IMR-90 (cell line): ENCODE data around the gene TTC27. TPM values are rescaled to one million over a fixed set of nuclear protein-coding genes. Genes with fewer than 3 reads are reported as not detected.

Experiments used
- ATAC-seq: fragments of 200-7000 bp; cut with Tn5 transposase; 2 replicates; pipeline ENCODE4 v1.9.1; 2020; ENCODE audit warnings: low read depth, mild to moderate bottlenecking, moderate library complexity
- BruUV-seq: library from RNA; stranded (reverse); fragments of 400-500 nt; replicated peaks from 2 replicates; lab custom pipeline; 2021; lab: Mats Ljungman, UMichigan
- CTCF ChIA-PET: fragments of 300-600 bp; formaldehyde crosslinking; extraction: SDS; loops from one replicate; lab custom pipeline; 2021; ENCODE audit warnings: antibody characterized with exemption; lab: Yijun Ruan, JAX
- POLR2A ChIA-PET: fragments of 300-600 bp; sonication (Branson Sonifier 250); formaldehyde crosslinking; loops from one replicate; lab custom pipeline; 2022; ENCODE audit warnings: antibody characterized with exemption; ENCODE audit not compliant: unreplicated experiment; lab: Charles Lee
- DNase-seq: peaks from one replicate; pipeline ENCODE4 v3.0.0; 2013
- H2AFZ ChIP-seq: replicated peaks from 2 replicates; pipeline ENCODE3; 2013; ENCODE audit warnings: low read length, mild to moderate bottlenecking; ENCODE audit not compliant: poor library complexity
- H2AK5ac ChIP-seq: 2 replicates; pipeline ENCODE4 v1.6.1; 2013; ENCODE audit warnings: low read depth, low read length, inconsistent platforms
- H2AK9ac ChIP-seq: replicated peaks from 2 replicates; pipeline ENCODE3; 2013; ENCODE audit warnings: mild to moderate bottlenecking, low read depth, low read length, moderate library complexity; ENCODE audit not compliant: poor library complexity
- H2BK120ac ChIP-seq: 2 replicates; pipeline ENCODE4 v1.6.1; 2013; ENCODE audit warnings: low read depth, low read length, inconsistent platforms
- H2BK15ac ChIP-seq: 3 replicates; pipeline ENCODE4 v1.6.1; 2013; ENCODE audit warnings: low read depth, low read length, inconsistent platforms
- H2BK20ac ChIP-seq: 2 replicates; pipeline ENCODE4 v1.6.1; 2013; ENCODE audit warnings: low read depth, mild to moderate bottlenecking, inconsistent platforms, low read length, moderate library complexity
- H2BK5ac ChIP-seq: 2 replicates; pipeline ENCODE4 v1.6.1; 2013; ENCODE audit warnings: mild to moderate bottlenecking, low read depth, low read length, inconsistent platforms; ENCODE audit not compliant: poor library complexity, severe bottlenecking
- H3K14ac ChIP-seq: replicated peaks from 2 replicates; pipeline ENCODE4 v1.6.1; 2013; ENCODE audit warnings: low read depth, low read length, inconsistent platforms
- H3K18ac ChIP-seq: 2 replicates; pipeline ENCODE4 v1.6.1; 2013; ENCODE audit warnings: low read depth, low read length, control low read depth
- H3K23ac ChIP-seq: 2 replicates; pipeline ENCODE4 v1.6.1; 2013; ENCODE audit warnings: low read depth, low read length, inconsistent platforms
- H3K27ac ChIP-seq: 2 replicates; pipeline ENCODE4 v1.5.1; 2013; ENCODE audit warnings: mild to moderate bottlenecking, control low read depth, low read length; ENCODE audit not compliant: insufficient read depth
- H3K27me3 ChIP-seq: 2 replicates; pipeline ENCODE4 v1.6.1; 2013; ENCODE audit warnings: low read length; ENCODE audit not compliant: control insufficient read depth, insufficient read depth
- H3K36me3 ChIP-seq: 2 replicates; pipeline ENCODE4 v1.6.1; 2013; ENCODE audit warnings: low read length, mixed read lengths; ENCODE audit not compliant: control insufficient read depth, insufficient read depth
- H3K4ac ChIP-seq: 2 replicates; pipeline ENCODE4 v1.6.1; 2013; ENCODE audit warnings: low read depth, low read length, inconsistent platforms
- H3K4me1 ChIP-seq: 2 replicates; pipeline ENCODE4 v1.6.1; 2013; ENCODE audit warnings: low read length, mixed read lengths; ENCODE audit not compliant: control insufficient read depth, insufficient read depth
- H3K4me2 ChIP-seq: 2 replicates; pipeline ENCODE4 v1.6.1; 2013; ENCODE audit warnings: low read depth, mild to moderate bottlenecking, control low read depth, low read length, moderate library complexity
- H3K4me3 ChIP-seq: 2 replicates; pipeline ENCODE4 v1.5.1; 2013; ENCODE audit warnings: low read depth, mild to moderate bottlenecking, control low read depth, low read length, moderate library complexity; ENCODE audit not compliant: insufficient read depth
- H3K56ac ChIP-seq: 2 replicates; pipeline ENCODE4 v1.6.1; 2013; ENCODE audit warnings: low read length, inconsistent platforms; ENCODE audit not compliant: insufficient read depth; ENCODE audit errors: extremely low read depth
- H3K79me1 ChIP-seq, 2 experiments: 2 replicates each; pipeline ENCODE4 v1.6.1; 2013; ENCODE audit warnings: low read length in 2 of 2, inconsistent platforms in 1 of 2, low read depth in 1 of 2
- H3K9ac ChIP-seq: 2 replicates; pipeline ENCODE4 v1.6.1; 2013; ENCODE audit warnings: low read depth, low read length, control low read depth
- H3K9me1 ChIP-seq: 2 replicates; pipeline ENCODE4 v1.6.1; 2013; ENCODE audit warnings: low read length, inconsistent platforms; ENCODE audit not compliant: insufficient read depth
- H3K9me3 ChIP-seq: 2 replicates; pipeline ENCODE4 v1.6.1; 2013; ENCODE audit warnings: low read length; ENCODE audit not compliant: control insufficient read depth, insufficient read depth
- H4K20me1 ChIP-seq: 2 replicates; pipeline ENCODE4 v1.6.1; 2013; ENCODE audit warnings: low read length, inconsistent platforms; ENCODE audit not compliant: insufficient read depth
- H4K5ac ChIP-seq: 2 replicates; pipeline ENCODE4 v1.6.1; 2013; ENCODE audit warnings: mild to moderate bottlenecking, low read depth, low read length, control low read depth
- H4K8ac ChIP-seq, 2 experiments: 2 replicates each; pipeline ENCODE4 v1.6.1; 2013; ENCODE audit warnings: low read depth in 2 of 2, low read length in 2 of 2, control low read depth in 1 of 2, inconsistent platforms in 1 of 2
- H4K91ac ChIP-seq: 2 replicates; pipeline ENCODE4 v1.6.1; 2013; ENCODE audit warnings: low read depth, low read length, inconsistent platforms; ENCODE audit not compliant: insufficient read depth
- MAFK ChIP-seq: IDR thresholded peaks from 2 replicates; pipeline ENCODE4 v1.6.1; 2012; ENCODE audit warnings: low read depth, low read length, improper control_type of control experiment
- POLR2A ChIP-seq: IDR thresholded peaks from 2 replicates; pipeline ENCODE4 v1.6.1; 2012; ENCODE audit warnings: mild to moderate bottlenecking, low read depth, low read length
- WGBS, 2 experiments: methylation state at CpG; one replicate each; pipeline versions ENCODE4 v1.1.5 to v1.1.7; 2013; ENCODE audit warnings: missing lambda C conversion rate in 2 of 2; ENCODE audit not compliant: insufficient read length in 1 of 2; ENCODE audit errors: extremely low coverage in 2 of 2; 5-methylcytosine and 5-hydroxymethylcytosine counted together
- dilution Hi-C: fragments of 300-500 bp; cut with HindIII; formaldehyde crosslinking; loops from one replicate; pipeline ENCODE4 v1.14.3; 2018; ENCODE audit warnings: low sequenced_read_pairs; ENCODE audit not compliant: unreplicated experiment
- in situ Hi-C: fragments of 300-500 bp; cut with MboI; formaldehyde crosslinking; loops from 3 replicates; pipeline ENCODE4 v1.14.3; 2019; ENCODE audit warnings: low sequenced_read_pairs, inconsistent platforms, mixed read lengths
- intact Hi-C: fragments of 100-400 bp; cut with micrococcal nuclease; formaldehyde crosslinking; loops from 2 replicates; pipeline ENCODE4 v1.10.0; 2022
- polyA plus RNA-seq, 3 experiments: library from polyadenylated mRNA; depleted of rRNA; stranded (reverse); fragments of >200 nt; gene quantifications; 2 replicates each; pipeline ENCODE4 v1.2.3, GENCODE V29; 2012; ENCODE audit warnings: low replicate concordance in 1 of 3
- total RNA-seq: library from RNA; depleted of rRNA; stranded (reverse); fragments of >200 nt; gene quantifications from 2 replicates; pipeline ENCODE4 v1.2.3, GENCODE V29; 2012

Gene TTC27
- total and polyA plus RNA-seq, 2 of the 4 experiments (the other 2 are of a cell fraction), result 12.7 to 30.5 TPM

GRCh38 chr2:32683520-32684086 lies 55.8 kb downstream of the TTC27 start:
- Histone ChIP-seq H2BK15ac (no peak overlapping the region), H4K5ac (no peak overlapping the region), H3K4ac (no peak overlapping the region), H3K56ac (no peak overlapping the region), H3K27me3 (no peaks in the 10 kb centered on the region), H4K20me1 (no peaks in the 10 kb centered on the region; the same call in 1 of the 2 replicates), H2AK5ac (no peak overlapping the region), H3K4me2 (no peak overlapping the region), H3K9me1 (peaks cover 3% of the 10 kb centered on the region), H2BK20ac (no peak overlapping the region), H3K18ac (no peak overlapping the region), H3K27ac (no peak overlapping the region), H2BK120ac (no peak overlapping the region), H2AK9ac (no peak overlapping the region), H3K36me3 (no peaks in the 10 kb centered on the region; the same call in 1 of the 2 replicates), H3K14ac (no peak overlapping the region), H3K23ac (no peak overlapping the region), H3K9me3 (no peaks in the 10 kb centered on the region), H4K8ac (no peak overlapping the region), H3K9ac (no peak overlapping the region), H3K4me1 (peaks cover 5% of the 10 kb centered on the region), H2AFZ (no peak overlapping the region), H4K91ac (no peak overlapping the region), H3K4me3 (no peak overlapping the region), H2BK5ac (no peak overlapping the region), H3K79me1 (peaks cover 0 to 4% of the 10 kb centered on the region in 2 experiments; a peak in 2 of 4 replicates)
- ChIA-PET POLR2A (interaction anchor here (0.6 kb wide), 1 partner anchor 10 kb away, joined by 7 read pairs; no protein-coding TSS in a partner anchor), CTCF (no interaction called here)
- dilution Hi-C loops (no loop called here), in situ Hi-C loops (no loop called here), intact Hi-C loops (no loop called here)
- DNase-seq, result peak; percentile 11
- no TSS peak for BruUV-seq
- peak; percentile 26; the same call in 1 of the 2 replicates for TF ChIP-seq MAFK
- TF ChIP-seq POLR2A, result no peak
- ATAC-seq, result no peak
- WGBS, 2 experiments, result 83% methylated on average over 1 of the region's 5 CpGs; no CpG with 5 or more reads in 1 of the 2 experiments
